Measurements from ENCODE around the gene ENG.
A peak's percentile ranks its signal among the peaks of the same experiment; 100 is the strongest.

Gene ENG

GRCh38 chr9:127801955-127802575 is 52.4 kb downstream of the ENG start:
- peak overlapping the region; percentile 92 for H3K4me3 ChIP-seq (ENCODE audit: low read depth, low read length)
- TF ChIP-seq, protein P1, sequence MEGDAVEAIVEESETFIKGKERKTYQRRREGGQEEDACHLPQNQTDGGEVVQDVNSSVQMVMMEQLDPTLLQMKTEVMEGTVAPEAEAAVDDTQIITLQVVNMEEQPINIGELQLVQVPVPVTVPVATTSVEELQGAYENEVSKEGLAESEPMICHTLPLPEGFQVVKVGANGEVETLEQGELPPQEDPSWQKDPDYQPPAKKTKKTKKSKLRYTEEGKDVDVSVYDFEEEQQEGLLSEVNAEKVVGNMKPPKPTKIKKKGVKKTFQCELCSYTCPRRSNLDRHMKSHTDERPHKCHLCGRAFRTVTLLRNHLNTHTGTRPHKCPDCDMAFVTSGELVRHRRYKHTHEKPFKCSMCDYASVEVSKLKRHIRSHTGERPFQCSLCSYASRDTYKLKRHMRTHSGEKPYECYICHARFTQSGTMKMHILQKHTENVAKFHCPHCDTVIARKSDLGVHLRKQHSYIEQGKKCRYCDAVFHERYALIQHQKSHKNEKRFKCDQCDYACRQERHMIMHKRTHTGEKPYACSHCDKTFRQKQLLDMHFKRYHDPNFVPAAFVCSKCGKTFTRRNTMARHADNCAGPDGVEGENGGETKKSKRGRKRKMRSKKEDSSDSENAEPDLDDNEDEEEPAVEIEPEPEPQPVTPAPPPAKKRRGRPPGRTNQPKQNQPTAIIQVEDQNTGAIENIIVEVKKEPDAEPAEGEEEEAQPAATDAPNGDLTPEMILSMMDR (IDR thresholded peaks at IDR 0.05; ENCODE audit: low read depth, low read length) = no peak

DNA sequence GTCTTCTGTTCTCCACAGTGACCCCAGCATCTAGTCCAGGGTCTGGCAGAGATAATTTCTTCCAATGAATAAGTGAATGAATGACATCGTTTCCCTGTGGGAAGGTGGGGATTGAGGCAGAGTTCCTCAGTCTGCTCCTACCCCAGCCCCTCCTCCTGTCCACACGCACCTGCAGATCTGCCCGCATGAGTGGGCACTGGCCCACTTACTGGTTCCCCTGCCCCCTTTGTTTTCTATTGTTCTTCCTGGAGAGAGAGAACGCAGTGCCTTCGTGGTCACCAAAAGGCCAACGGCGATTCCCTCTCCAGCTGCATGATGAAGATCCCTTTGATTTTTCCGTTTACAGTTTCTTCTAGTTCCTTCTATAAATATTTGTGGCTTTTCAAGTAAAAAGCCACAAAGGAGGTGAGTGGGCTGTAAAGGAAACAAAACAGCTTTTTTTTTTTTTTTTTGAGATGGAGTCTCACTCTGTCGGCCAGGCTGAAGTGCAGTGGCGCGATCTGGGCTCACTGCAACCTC is 57.5 kb downstream of the ENG start:
- TF ChIP-seq, protein P1 (IDR thresholded peaks at IDR 0.05; ENCODE audit: low read depth, low read length) = no peak
- no peak overlapping the region for H3K4me3 ChIP-seq (ENCODE audit: low read depth, low read length)

DNA sequence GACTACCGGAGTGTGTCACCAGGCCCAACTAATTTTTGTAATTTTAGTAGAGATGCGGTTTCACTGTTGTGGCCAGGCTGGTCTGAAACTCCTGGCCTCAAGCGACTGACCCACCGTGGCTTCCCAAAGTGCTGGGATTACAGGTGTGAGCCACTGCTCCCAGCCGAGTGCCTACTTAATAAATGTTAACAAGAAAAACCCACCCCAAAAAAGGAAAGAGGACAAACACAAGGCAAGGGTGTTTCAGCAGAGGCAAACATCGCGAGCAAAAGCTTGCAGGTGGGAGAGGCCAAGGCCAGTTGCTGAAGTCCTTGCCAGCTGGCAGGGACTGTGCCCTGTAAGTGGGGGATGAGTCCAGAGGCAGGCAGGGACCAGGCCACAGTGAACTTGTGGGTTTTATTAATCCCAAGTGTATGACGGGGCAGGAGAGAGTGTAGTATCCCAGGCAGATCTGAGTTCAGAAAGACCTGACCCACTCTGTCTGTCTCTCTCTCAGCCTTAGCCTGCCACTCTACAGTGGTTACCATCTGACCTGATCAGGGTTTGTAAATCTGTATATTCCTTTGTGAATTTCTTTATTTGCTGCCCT is 58.1 kb downstream of the ENG start:
- H3K4me3 ChIP-seq (ENCODE audit: low read depth, low read length) = no peak overlapping the region
- TF ChIP-seq, protein P1 (IDR thresholded peaks at IDR 0.05; ENCODE audit: low read depth, low read length) = no peak

DNA sequence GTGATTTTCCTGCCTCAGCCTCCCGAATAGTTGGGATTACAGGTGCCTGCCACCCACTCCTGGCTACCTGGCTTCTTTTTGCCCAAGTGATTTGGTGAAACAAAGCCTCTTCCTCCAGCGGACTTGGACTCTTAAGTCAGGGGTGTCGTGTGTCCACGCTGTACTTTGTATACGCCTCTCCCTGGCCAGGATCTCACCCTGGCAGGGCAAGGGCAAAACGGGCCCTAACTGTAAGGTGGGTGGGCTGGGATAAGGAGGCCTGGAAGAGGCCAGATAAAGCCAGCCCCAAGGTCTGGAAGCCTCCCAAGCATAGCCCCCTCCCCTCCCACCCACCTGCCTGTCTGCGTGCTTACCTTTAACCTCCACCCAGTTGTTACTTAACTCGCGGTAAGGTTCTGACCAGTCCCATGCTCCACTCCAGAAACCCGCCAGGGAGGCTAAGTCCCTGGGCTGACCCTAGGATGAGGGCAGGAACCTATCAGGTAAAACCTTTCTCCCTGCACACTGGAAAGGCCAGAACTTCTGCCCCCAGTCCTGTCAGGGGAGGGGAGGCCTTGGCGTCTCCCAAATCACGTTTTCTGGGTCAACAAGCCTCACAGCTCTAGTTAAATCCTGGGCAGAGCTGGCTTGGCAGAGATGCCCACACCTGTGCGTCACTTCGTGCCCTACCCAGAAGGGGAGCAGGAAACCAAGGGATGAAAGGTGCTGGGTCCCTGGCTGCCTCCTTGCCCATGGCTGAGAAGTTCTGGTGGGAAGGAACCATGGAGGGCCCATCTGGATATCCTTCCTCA is 60.3 kb downstream of the ENG start:
- H3K4me3 ChIP-seq (ENCODE audit: low read depth, low read length) = no peak overlapping the region

GRCh38 chr9:127793093-127793708 is 61.3 kb downstream of the ENG start:
- no peak overlapping the region for H3K4me3 ChIP-seq (ENCODE audit: low read depth, low read length)
- TF ChIP-seq, protein P1 (IDR thresholded peaks at IDR 0.05; ENCODE audit: low read depth, low read length) = no peak

More for the DNA sequence above, 60.3 kb downstream of the ENG start:
- TF ChIP-seq, protein P1 (IDR thresholded peaks at IDR 0.05; ENCODE audit: low read depth, low read length) = no peak

DNA sequence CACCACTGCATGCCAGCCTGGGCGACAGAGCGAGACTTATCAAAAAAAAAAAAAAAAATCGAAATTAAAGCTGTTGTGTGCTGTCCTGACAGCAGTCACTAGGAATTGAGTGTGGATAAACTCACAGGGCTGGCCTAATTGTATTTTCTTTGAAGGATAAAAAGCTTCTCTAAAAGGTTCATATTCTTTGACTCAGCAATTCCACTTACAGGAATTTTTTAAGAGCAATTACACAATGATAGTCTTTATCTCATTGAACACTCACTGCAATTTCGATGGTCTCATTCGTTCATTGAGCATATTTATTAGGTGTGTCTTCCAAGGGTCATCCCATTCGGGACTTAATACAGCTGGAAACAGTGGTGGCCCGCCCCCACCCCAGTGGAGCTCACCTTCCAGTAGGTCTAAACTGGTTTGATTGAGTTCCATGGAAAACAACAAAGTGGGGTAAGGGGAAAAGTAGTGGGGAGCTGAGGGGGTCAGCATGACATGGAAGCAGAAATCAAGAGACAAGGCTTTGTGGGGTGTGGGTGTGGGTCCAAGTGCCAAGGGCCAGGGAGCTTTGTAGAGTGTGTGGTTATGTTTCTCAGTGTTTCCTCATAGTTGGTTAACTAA is 61.9 kb downstream of the ENG start:
- TF ChIP-seq, protein P1 (IDR thresholded peaks at IDR 0.05; ENCODE audit: low read depth, low read length) = no peak
- H3K4me3 ChIP-seq (ENCODE audit: low read depth, low read length) = no peak overlapping the region

Measured in WI38 (cell line).